K562 treated with DMSO at 1 percent for 48 hours (cell line): ENCODE measurements around the gene ZNF346. TPM values are rescaled to one million over a fixed set of nuclear protein-coding genes. Genes with fewer than 3 reads are reported as not detected.

Source experiments
- total RNA-seq: library from RNA; unstranded; fragments of 300-600 nt; gene quantifications from 2 replicates; pipeline ENCODE4 v1.2.3, GENCODE V29; 2022; ENCODE audit warnings: low replicate concordance; ENCODE audit errors: extremely low read depth

The ZNF346 gene
- not detected in 2 replicates for total RNA-seq

DNA sequence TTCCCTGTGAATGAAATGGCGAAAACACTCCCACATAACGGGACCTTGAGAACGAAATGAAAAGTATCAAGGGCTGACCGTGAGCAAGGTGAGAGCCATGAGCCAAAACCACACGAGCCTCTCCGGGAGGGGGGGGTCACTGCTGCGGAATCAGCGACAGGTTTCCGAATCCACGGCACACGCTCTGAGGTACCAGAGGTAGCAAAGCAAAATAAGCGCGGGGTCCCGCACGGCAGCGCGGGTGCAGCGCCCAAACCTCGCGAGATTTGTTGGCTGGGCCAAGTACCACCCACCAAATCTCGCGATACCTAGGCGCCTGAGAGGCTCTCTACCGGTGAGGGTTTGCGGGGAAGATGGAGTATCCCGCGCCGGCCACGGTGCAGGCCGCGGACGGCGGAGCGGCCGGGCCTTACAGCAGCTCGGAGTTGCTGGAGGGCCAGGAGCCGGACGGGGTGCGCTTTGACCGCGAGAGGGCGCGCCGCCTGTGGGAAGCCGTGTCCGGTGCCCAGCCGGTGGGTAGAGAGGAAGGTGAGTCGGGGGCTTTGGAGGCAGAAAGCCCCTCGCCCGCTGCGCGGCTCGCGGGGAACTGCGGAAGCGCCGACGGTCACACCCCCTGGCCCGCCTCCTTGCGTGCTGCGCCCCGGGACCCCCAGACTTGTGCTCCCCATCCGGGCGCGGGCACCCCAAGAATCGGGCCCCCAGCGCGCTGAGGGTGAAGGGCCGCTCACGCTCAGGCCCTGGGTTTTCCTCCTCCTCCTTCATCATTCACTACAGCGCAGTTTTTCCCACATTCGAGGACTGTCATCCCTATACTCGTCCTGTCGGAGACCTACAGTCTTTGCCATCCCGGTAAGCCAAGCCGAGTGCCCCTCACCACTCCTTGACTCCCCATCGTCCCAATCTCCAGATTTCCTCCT, at the start of gene ZNF346:
Gene ZNF346 (plus strand): TSS at position 311 of the 917 bp plus-strand sequence. CDS start 43 bp downstream, at position 354.

DNA sequence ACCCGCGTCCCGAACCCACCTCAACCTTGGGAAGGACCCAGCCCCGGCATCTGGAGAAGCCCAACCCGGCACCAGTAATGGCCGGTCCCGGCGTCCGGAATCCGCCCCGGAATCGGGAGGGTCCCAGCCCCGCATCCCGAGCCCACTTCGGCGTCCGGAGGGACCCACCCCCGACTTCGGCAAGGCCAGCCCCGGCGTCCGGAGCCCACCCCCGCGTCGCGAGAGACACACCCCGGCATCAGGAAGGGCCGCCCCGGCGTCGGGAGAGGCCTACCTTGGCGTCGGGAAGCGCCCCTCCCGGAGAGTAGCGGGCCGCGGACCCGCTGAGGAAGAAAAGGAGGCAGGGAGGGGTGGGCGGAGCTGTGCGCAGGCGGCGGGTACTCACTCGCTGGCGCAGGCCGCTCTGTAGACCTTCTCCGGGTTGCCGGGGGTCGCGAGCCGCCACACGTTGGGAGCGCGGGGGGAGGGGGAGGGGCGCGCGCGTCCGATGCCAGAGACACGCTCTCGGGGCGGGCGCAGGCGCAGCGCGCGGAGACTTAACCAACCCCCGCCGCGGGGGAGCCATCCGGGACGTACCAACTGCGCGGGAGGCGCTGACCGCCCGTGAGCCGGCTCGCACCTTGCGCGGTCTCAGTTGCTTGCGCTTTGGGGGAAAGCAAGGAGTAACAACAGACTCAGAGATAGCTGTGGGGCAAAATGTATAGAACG, 16.1 kb upstream of the ZNF346 start, which contains the start of gene UIMC1:
Gene UIMC1 (minus strand): TSS at position 515 of the 708 bp plus-strand sequence. CDS start 24,164 bp downstream, outside the sequence.

GRCh38 chr5:177086654-177087397, 64.3 kb downstream of the ZNF346 start, which contains the start of gene FGFR4:
Gene FGFR4 (plus strand): TSS chr5:177086915. CDS start chr5:177089603, 2,688 bp downstream.

Other genes starting within 250 kb of the ZNF346 start
- gene UNC5A, start 212.1 kb upstream of the ZNF346 start, total RNA-seq, result not detected in 2 replicates
- not detected in 2 replicates for gene HK3, start 123.3 kb upstream of the ZNF346 start, total RNA-seq
- gene UIMC1, start 15.9 kb upstream of the ZNF346 start, total RNA-seq, result not detected in 2 replicates
- gene FGFR4, start 64.2 kb downstream of the ZNF346 start, total RNA-seq, result not detected in 2 replicates
- not detected in 2 replicates for gene NSD1, start 111.1 kb downstream of the ZNF346 start, total RNA-seq